ENCODE measurements around the gene HEATR9.

DNA sequence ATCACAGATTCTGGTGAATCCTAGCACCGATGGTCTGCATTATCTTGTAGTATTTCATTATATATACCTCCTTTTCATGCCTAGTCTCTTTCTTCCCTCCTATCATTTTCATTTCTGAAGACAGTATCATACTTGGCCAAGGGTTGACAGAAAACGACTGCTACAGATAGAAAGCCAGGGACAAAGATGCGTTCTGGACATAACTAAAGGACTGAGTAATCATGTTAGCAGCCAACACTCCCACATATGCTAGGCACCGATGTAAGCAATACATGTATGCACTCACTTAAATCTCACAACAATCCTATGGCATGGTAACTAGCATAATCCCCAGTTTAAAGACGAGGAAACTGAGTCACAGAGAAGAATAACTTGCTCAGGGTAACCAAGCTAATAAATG, 39.0 kb upstream of the HEATR9 start:
- TF ChIP-seq FOXP2 (optimal IDR thresholded peaks at IDR 0.05; ENCODE audit: control extremely low read depth, extremely low read length, insufficient read depth): no peak
- TF ChIP-seq EZH2 (IDR thresholded peaks at IDR 0.05): no peak
